CD4-positive, alpha-beta memory T cell (primary cell): ENCODE measurements around the gene STPG1. TPM values are rescaled to one million over a fixed set of nuclear protein-coding genes. Genes with fewer than 3 reads are reported as not detected.

Source experiments
- polyA plus RNA-seq, 2 donors: library from polyadenylated mRNA; unstranded; fragments of 300-500 nt; fragmentation: Illumina TruSeq; gene quantifications; one replicate each; pipeline ENCODE4 v1.2.3, GENCODE V29; 2021
- total RNA-seq, 2 experiments: library from RNA; stranded (reverse); gene quantifications; one replicate each; pipeline ENCODE4 v1.2.3, GENCODE V29; 2021

Gene STPG1
- total and polyA plus RNA-seq, 4 experiments from 2014 or later, result 3.1 to 4.9 (median 3.8) TPM

Other genes with a start within 250 kb of the STPG1 start
- 1 to 10 TPM; 3.0 to 4.5 TPM for gene IFNLR1, start 226.5 kb downstream of the STPG1 start, total RNA-seq
- gene IFNLR1, start 226.5 kb downstream of the STPG1 start, polyA plus RNA-seq, result 1 to 10 TPM in 1 of 2 donors, under 1 TPM in 1; 0.88 to 1.1 TPM
- not detected for gene GRHL3, start 94.4 kb downstream of the STPG1 start, total RNA-seq
- not detected for gene GRHL3, start 94.4 kb downstream of the STPG1 start, polyA plus RNA-seq
- 10 to 100 TPM; 52.8 to 53.2 TPM for gene NIPAL3, start 2.0 kb upstream of the STPG1 start, total RNA-seq
- gene NIPAL3, start 2.0 kb upstream of the STPG1 start, polyA plus RNA-seq, result 10 to 100 TPM; 74.5 to 88.6 TPM
- 100 to 1,000 TPM; 171 to 178 TPM for gene RCAN3, start 89.1 kb upstream of the STPG1 start, total RNA-seq
- gene RCAN3, start 89.1 kb upstream of the STPG1 start, polyA plus RNA-seq, result 100 to 1,000 TPM; 112 to 123 TPM
- gene NCMAP, start 142.3 kb upstream of the STPG1 start, total RNA-seq, result not detected
- under 1 TPM; 0.10 to 0.12 TPM for gene NCMAP, start 142.3 kb upstream of the STPG1 start, polyA plus RNA-seq
- gene SRRM1, start 229.5 kb upstream of the STPG1 start, total RNA-seq, result 100 to 1,000 TPM; 209 to 230 TPM
- 100 to 1,000 TPM in 1 of 2 donors, 10 to 100 TPM in 1; 73.8 to 229 TPM for gene SRRM1, start 229.5 kb upstream of the STPG1 start, polyA plus RNA-seq